DND-41 (cell line): ENCODE data around the gene HSPA4L.

Source experiments
- EZH2 ChIP-seq: IDR thresholded peaks from 3 replicates; pipeline ENCODE4 v1.6.1; 2012; ENCODE audit warnings: borderline replicate concordance, low read depth, mild to moderate bottlenecking, moderate library complexity, low read length, inconsistent platforms; ENCODE audit not compliant: severe bottlenecking
- TF ChIP-seq, protein P1 (sequence below): IDR thresholded peaks from 2 replicates; pipeline ENCODE4 v1.5.1; 2012; ENCODE audit warnings: borderline replicate concordance, low read length, moderate library complexity, mild to moderate bottlenecking; ENCODE audit not compliant: poor library complexity, severe bottlenecking; ENCODE audit errors: extremely low read depth

DNA sequence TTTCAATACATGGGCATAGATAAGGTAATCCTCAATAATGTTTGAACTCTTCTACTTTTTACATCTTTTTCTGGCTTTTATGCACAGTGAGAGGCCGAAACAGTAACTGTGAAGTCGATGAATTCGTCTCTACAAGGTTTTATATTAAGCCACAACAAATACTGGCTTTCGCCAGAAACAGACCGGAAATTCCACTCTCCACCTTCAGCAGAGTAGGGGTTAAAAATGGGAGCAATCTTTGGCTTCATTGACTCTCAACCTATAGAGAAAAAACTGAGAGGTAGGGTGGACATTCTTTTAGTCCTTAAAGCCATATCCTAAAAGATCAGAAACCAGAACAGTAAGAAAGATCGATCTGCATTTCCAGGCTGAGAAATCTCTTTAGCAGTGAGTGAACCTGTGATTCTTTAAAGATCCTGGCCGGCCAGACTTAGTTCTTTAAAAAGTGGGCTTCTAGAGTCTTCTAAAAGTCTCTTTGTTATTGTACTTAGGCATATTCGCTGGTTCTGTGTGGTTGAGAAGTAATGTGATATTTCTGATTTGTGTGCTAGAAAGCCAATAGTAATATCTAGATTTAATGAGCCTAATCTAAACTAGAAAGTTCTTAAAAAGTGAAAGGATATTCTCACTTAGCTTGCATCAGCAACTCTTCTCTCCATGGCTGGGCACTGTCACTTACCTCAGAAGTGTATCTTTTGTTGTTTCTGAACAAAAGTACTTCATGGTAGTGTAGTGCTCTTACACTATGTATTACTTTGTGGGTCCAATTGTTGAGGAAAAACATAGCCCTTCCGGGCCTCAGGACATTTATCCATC is 2.0 kb downstream of the HSPA4L start:
- TF ChIP-seq, protein P1, sequence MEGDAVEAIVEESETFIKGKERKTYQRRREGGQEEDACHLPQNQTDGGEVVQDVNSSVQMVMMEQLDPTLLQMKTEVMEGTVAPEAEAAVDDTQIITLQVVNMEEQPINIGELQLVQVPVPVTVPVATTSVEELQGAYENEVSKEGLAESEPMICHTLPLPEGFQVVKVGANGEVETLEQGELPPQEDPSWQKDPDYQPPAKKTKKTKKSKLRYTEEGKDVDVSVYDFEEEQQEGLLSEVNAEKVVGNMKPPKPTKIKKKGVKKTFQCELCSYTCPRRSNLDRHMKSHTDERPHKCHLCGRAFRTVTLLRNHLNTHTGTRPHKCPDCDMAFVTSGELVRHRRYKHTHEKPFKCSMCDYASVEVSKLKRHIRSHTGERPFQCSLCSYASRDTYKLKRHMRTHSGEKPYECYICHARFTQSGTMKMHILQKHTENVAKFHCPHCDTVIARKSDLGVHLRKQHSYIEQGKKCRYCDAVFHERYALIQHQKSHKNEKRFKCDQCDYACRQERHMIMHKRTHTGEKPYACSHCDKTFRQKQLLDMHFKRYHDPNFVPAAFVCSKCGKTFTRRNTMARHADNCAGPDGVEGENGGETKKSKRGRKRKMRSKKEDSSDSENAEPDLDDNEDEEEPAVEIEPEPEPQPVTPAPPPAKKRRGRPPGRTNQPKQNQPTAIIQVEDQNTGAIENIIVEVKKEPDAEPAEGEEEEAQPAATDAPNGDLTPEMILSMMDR = no peak
- no peak for TF ChIP-seq EZH2
